ENCODE data around the gene SERPINB11.
"Not testable (repeated sequence)": the region's sequence is repeated elsewhere in the genome, so short reads cannot be mapped to it uniquely, and the experiment has no call there.

Gene SERPINB11

GRCh38 chr18:63730773-63731172 lies 28.0 kb downstream of the SERPINB11 start:
- DNase-seq: no peak

GRCh38 chr18:63731215-63731614 lies 28.5 kb downstream of the SERPINB11 start:
- DNase-seq: no peak

GRCh38 chr18:63736876-63737275 lies 34.1 kb downstream of the SERPINB11 start:
- DNase-seq: no peak

- DNase-seq: no peak
These were observed 39.0 kb downstream of the SERPINB11 start for GRCh38 chr18:63741769-63742168.

GRCh38 chr18:63747006-63747405 lies 44.2 kb downstream of the SERPINB11 start:
- no peak for DNase-seq

- no peak for DNase-seq
These were observed 46.7 kb downstream of the SERPINB11 start for GRCh38 chr18:63749489-63749888.

GRCh38 chr18:63752636-63753035 lies 49.9 kb downstream of the SERPINB11 start:
- no peak for DNase-seq

- DNase-seq: no peak
These were observed 50.9 kb downstream of the SERPINB11 start for GRCh38 chr18:63753676-63754075.

GRCh38 chr18:63757541-63757940 lies 54.8 kb downstream of the SERPINB11 start:
- DNase-seq: no peak

GRCh38 chr18:63758615-63759240 lies 56.0 kb downstream of the SERPINB11 start:
- DNase-seq: no peak

GRCh38 chr18:63759786-63760185 lies 57.0 kb downstream of the SERPINB11 start:
- DNase-seq: not testable (repeated sequence)

GRCh38 chr18:63762518-63762917 lies 59.8 kb downstream of the SERPINB11 start:
- DNase-seq: no peak

- no peak for DNase-seq
These were observed 61.3 kb downstream of the SERPINB11 start for GRCh38 chr18:63763831-63764600.

- no peak for DNase-seq
These were observed 63.1 kb downstream of the SERPINB11 start for GRCh38 chr18:63765837-63766236.

All from central memory CD4-positive, alpha-beta T cell (primary cell).